HepG2 (cell line): ENCODE results near the gene HARS2. TPM values are rescaled to one million over a fixed set of nuclear protein-coding genes. Genes with fewer than 3 reads are reported as not detected.

Experiments used
- BRD4 ChIP-seq: sonication (generic); formaldehyde crosslinking; IDR thresholded peaks from 2 replicates; pipeline ENCODE4 v1.4.0; 2020; ENCODE audit warnings: missing genetic modification reagents
- CENPBD1 ChIP-seq: sonication (generic); formaldehyde crosslinking; IDR thresholded peaks from 2 replicates; pipeline ENCODE4 v1.8.0; 2022; ENCODE audit warnings: missing genetic modification reagents, low read depth, mild to moderate bottlenecking, borderline replicate concordance
- GTF2F1 ChIP-seq: fragments of 150-350 bp; IDR thresholded peaks from 2 replicates; pipeline ENCODE4 v1.6.1; 2014; ENCODE audit warnings: low read length
- GZF1 ChIP-seq: sonication (generic); formaldehyde crosslinking; IDR thresholded peaks from 2 replicates; pipeline ENCODE4 v1.5.1; 2020; ENCODE audit warnings: mild to moderate bottlenecking, missing genetic modification reagents
- KLF15 ChIP-seq: sonication (generic); formaldehyde crosslinking; IDR thresholded peaks from 2 replicates; pipeline ENCODE4 v1.8.1; 2023; ENCODE audit warnings: borderline replicate concordance, mild to moderate bottlenecking, inconsistent platforms, missing genetic modification reagents, mixed read lengths
- MEIS2 ChIP-seq: sonication (generic); formaldehyde crosslinking; IDR thresholded peaks from 2 replicates; pipeline ENCODE4 v1.9.0; 2021; ENCODE audit warnings: mild to moderate bottlenecking, missing genetic modification reagents
- NCOA5 ChIP-seq: sonication (generic); formaldehyde crosslinking; IDR thresholded peaks from 2 replicates; pipeline ENCODE4 v1.4.0; 2020; ENCODE audit warnings: missing genetic modification reagents
- POLR2A ChIP-seq, 2 experiments: IDR thresholded peaks; 2 replicates each; pipeline ENCODE4 v1.6.1; 2011; ENCODE audit warnings: low read depth in 2 of 2, low read length in 2 of 2, mild to moderate bottlenecking in 1 of 2, moderate library complexity in 1 of 2; ENCODE audit not compliant: insufficient read depth in 1 of 2
- POLR2AphosphoS5 ChIP-seq: IDR thresholded peaks from 2 replicates; pipeline ENCODE4 v1.6.1; 2012; ENCODE audit warnings: low read depth, low read length
- RFXANK ChIP-seq: IDR thresholded peaks from 2 replicates; pipeline ENCODE4 v1.6.1; 2016
- RXRB ChIP-seq: IDR thresholded peaks from 2 replicates; pipeline ENCODE4 v1.6.1; 2016; ENCODE audit warnings: borderline replicate concordance, missing genetic modification reagents, missing compliant biosample characterization
- SKIL ChIP-seq: sonication (generic); formaldehyde crosslinking; IDR thresholded peaks from 2 replicates; pipeline ENCODE4 v1.8.0; 2022; ENCODE audit warnings: missing genetic modification reagents, mild to moderate bottlenecking, moderate library complexity, borderline replicate concordance
- SMYD3 ChIP-seq: sonication (generic); formaldehyde crosslinking; IDR thresholded peaks from 2 replicates; pipeline ENCODE4 v1.8.1; 2023; ENCODE audit warnings: mild to moderate bottlenecking, missing genetic modification reagents
- TFDP2 ChIP-seq: sonication (generic); formaldehyde crosslinking; IDR thresholded peaks from 2 replicates; pipeline ENCODE4 v1.4.0; 2020; ENCODE audit warnings: missing genetic modification reagents
- ZFP36L2 ChIP-seq: sonication (generic); formaldehyde crosslinking; IDR thresholded peaks from 2 replicates; pipeline ENCODE4 v1.4.0; 2020; ENCODE audit warnings: missing genetic modification reagents
- ZNF124 ChIP-seq: sonication (generic); formaldehyde crosslinking; IDR thresholded peaks from 2 replicates; pipeline ENCODE4 v1.4.0; 2020; ENCODE audit warnings: missing genetic modification reagents
- ZNF18 ChIP-seq: sonication (generic); formaldehyde crosslinking; IDR thresholded peaks from 2 replicates; pipeline ENCODE4 v1.8.0; 2022; ENCODE audit warnings: mild to moderate bottlenecking, missing genetic modification reagents; ENCODE audit not compliant: insufficient replicate concordance
- ZNF230 ChIP-seq: sonication (generic); formaldehyde crosslinking; IDR thresholded peaks from 2 replicates; pipeline ENCODE4 v1.4.0; 2020; ENCODE audit warnings: mild to moderate bottlenecking, missing genetic modification reagents
- ZNF430 ChIP-seq: sonication (generic); formaldehyde crosslinking; IDR thresholded peaks from 2 replicates; pipeline ENCODE4 v1.9.0; 2021; ENCODE audit warnings: mild to moderate bottlenecking, missing genetic modification reagents
- ZNF678 ChIP-seq: sonication (generic); formaldehyde crosslinking; IDR thresholded peaks from 2 replicates; pipeline ENCODE4 v1.4.0; 2020; ENCODE audit warnings: mild to moderate bottlenecking, missing genetic modification reagents
- ZNF737 ChIP-seq: sonication (generic); formaldehyde crosslinking; IDR thresholded peaks from 2 replicates; pipeline ENCODE4 v1.5.0; 2020; ENCODE audit warnings: missing genetic modification reagents, mild to moderate bottlenecking, borderline replicate concordance
- ZNF773 ChIP-seq: sonication (generic); formaldehyde crosslinking; IDR thresholded peaks from 2 replicates; pipeline ENCODE4 v1.4.0; 2020; ENCODE audit warnings: missing genetic modification reagents, borderline replicate concordance
- ZNF792 ChIP-seq: IDR thresholded peaks from 2 replicates; pipeline ENCODE4 v1.6.1; 2016
- polyA plus RNA-seq, 8 experiments: library from polyadenylated mRNA; depleted of rRNA in 3 of 8; stranded (reverse) in 7 of 8; unstranded in 1 of 8; fragments of >200 nt; fragmentation: Illumina TruSeq in 4 of 8; extraction: Trizol in 4 of 8; gene quantifications; 2 replicates each; pipeline versions ENCODE4 v1.2.1 to v1.2.3, GENCODE V29; 2011 to 2016; ENCODE audit warnings: low read depth in 4 of 8, missing spikeins in 1 of 8, mixed read lengths in 1 of 8; ENCODE audit not compliant: insufficient read depth in 1 of 8
- total RNA-seq, 5 experiments: library from RNA; depleted of rRNA; stranded (reverse); fragments of >200 nt; fragmentation: Illumina TruSeq; extraction: Trizol; gene quantifications; 2 replicates each; pipeline ENCODE4 v1.2.3, GENCODE V29; 2016; ENCODE audit warnings: low read depth in 1 of 5
- TF ChIP-seq, protein P1 (sequence below): sonication (generic); formaldehyde crosslinking; IDR thresholded peaks from 2 replicates; pipeline ENCODE4 v1.8.1; 2023; ENCODE audit warnings: missing genetic modification reagents, inconsistent platforms, borderline replicate concordance

The HARS2 gene
- total and polyA plus RNA-seq, 2 of the 13 experiments (the other 11 are each of a cell fraction or from before 2014, with no cell fraction given), result 17.9 to 25.8 TPM

DNA sequence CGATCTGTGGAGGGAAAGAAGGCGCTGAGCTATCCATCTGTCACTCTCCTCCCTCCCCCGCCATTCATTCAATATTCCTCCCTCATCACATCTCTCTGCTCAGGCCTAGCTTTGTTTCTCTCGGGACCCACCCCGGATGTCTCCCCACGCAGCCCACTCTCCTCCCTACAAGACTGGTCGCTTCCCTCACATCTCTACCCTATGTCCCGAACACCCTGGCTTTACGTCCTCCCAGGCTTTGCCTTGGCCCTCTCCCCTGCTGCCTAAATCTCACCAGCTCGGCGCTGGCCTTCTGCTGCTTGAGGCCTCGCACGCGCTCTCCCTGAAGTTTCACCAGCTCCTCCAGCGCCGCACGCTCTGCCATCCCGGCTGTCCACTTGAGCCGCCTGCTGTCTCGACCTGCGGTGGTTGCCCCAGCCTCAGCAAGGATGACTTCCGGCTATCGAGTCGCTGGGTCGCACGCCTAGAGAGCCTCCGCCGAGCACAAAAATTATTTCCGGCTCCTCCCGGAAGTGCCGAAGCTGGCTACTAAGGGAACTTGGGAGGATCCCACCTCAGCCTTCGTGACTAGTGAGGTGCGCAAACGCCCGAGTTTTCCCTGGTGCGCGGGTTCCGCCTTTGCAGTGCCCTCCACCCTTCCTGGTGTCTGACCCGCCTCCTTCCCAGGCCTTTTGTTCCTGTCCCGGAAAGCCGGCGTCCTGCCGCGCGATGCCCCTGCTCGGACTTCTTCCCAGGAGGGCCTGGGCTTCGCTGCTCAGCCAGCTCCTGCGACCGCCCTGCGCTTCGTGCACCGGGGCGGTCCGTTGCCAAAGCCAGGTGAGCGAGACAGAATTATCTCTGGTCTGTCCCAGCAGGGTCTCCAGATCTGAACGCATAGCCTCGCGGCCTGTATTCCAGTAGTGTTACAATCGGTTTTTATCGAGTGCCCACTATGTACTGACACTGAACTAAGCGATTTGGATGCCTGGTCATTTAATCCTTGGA, at the start of gene HARS2, which contains the start of gene HARS1 (continued):
- TF ChIP-seq ZNF18 (CRISPR knock-in tag) (no peak), ZNF430 (CRISPR knock-in tag) (peak; percentile 70; the same call in 1 of the 2 replicates), ZNF737 (CRISPR knock-in tag) (peak; percentile 91; the same call in 1 of the 2 replicates), BRD4 (CRISPR knock-in tag) (peak; percentile 83), GTF2F1 (no peak), KLF15 (CRISPR knock-in tag) (0 out of 2 replicates have a peak, but pooled peaks have one; percentile 28), CENPBD1 (CRISPR knock-in tag) (no peak), POLR2A (IDR thresholded peaks at IDR 0.05; ENCODE audit: insufficient read depth in 1 of 2, low read depth in 2 of 2, low read length in 2 of 2) (peak; percentile 82 to 96), SMYD3 (no peak; the same call in 1 of the 2 replicates), ZNF678 (CRISPR knock-in tag) (no peak), ZNF792 (CRISPR knock-in tag) (peak; percentile 88), SKIL (peak; percentile 36; the same call in 1 of the 2 replicates), MEIS2 (peak; percentile 69; the same call in 1 of the 2 replicates), GZF1 (CRISPR knock-in tag) (no peak; the same call in 1 of the 2 replicates), ZNF124 (CRISPR knock-in tag) (no peak; the same call in 1 of the 2 replicates), POLR2AphosphoS5 (peak; percentile 89), ZFP36L2 (CRISPR knock-in tag) (no peak), TFDP2 (CRISPR knock-in tag) (0 out of 2 replicates have a peak, but pooled peaks have one; percentile 50), RXRB (CRISPR knock-in tag) (no peak), ZNF230 (CRISPR knock-in tag) (peak; percentile 98), NCOA5 (CRISPR knock-in tag) (peak; percentile 14; the same call in 1 of the 2 replicates), RFXANK (no peak), ZNF773 (CRISPR knock-in tag) (peak; percentile 79; the same call in 1 of the 2 replicates)
- TF ChIP-seq, protein P1, sequence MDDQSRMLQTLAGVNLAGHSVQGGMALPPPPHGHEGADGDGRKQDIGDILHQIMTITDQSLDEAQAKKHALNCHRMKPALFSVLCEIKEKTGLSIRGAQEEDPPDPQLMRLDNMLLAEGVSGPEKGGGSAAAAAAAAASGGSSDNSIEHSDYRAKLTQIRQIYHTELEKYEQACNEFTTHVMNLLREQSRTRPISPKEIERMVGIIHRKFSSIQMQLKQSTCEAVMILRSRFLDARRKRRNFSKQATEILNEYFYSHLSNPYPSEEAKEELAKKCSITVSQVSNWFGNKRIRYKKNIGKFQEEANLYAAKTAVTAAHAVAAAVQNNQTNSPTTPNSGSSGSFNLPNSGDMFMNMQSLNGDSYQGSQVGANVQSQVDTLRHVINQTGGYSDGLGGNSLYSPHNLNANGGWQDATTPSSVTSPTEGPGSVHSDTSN (CRISPR knock-in tag), result 0 out of 2 replicates have a peak, but pooled peaks have one; percentile 72
